Heart left ventricle (tissue), 16 donors: ENCODE measurements around the gene PTPRJ. TPM values are rescaled to one million over a fixed set of nuclear protein-coding genes. Genes with fewer than 3 reads are reported as not detected.
"Not testable (repeated sequence)": the region's sequence is repeated elsewhere in the genome, so short reads cannot be mapped to it uniquely, and the experiment has no call there.

Experiments used
- ATAC-seq, 4 donors: fragments of 200-7000 bp; cut with Tn5 transposase; one replicate each; pipeline ENCODE4 v1.9.1; 2020 to 2022; ENCODE audit warnings: moderate library complexity in 4 of 4, mild to moderate bottlenecking in 3 of 4, moderate number of reproducible peaks in 1 of 4
- DNase-seq, 5 donors: peaks; one replicate each; pipeline ENCODE4 v3.0.0-alpha.2; 2020
- H3K27ac ChIP-seq, 12 donors: fragments of 200-600 bp; sonication (generic) in 4 of 12; one replicate each; pipeline versions ENCODE4 v1.5.0 to v1.8.0; 2016 to 2022; ENCODE audit warnings: mild to moderate bottlenecking in 2 of 12
- H3K27me3 ChIP-seq, 9 donors: fragments of 200-600 bp; sonication (generic) in 2 of 9; one replicate each; pipeline versions ENCODE4 v1.5.1 to v1.8.0; 2016 to 2022; ENCODE audit warnings: mild to moderate bottlenecking in 3 of 9
- H3K36me3 ChIP-seq, 9 donors: fragments of 200-600 bp; sonication (generic) in 2 of 9; one replicate each; pipeline versions ENCODE4 v1.5.0 to v1.8.0; 2018 to 2022; ENCODE audit warnings: mild to moderate bottlenecking in 2 of 9
- H3K4me1 ChIP-seq, 12 donors: fragments of 200-600 bp; sonication (generic) in 4 of 12; one replicate each; pipeline versions ENCODE4 v1.5.0 to v1.8.0; 2016 to 2022; ENCODE audit warnings: mild to moderate bottlenecking in 3 of 12
- H3K4me3 ChIP-seq, 12 donors: fragments of 200-600 bp; sonication (generic) in 4 of 12; one replicate each; pipeline versions ENCODE4 v1.5.0 to v1.8.0; 2017 to 2022; ENCODE audit warnings: mild to moderate bottlenecking in 9 of 12, moderate library complexity in 4 of 12
- H3K9me3 ChIP-seq, 12 donors: fragments of 200-600 bp; sonication (generic) in 4 of 12; one replicate each; pipeline versions ENCODE4 v1.5.0 to v1.8.0; 2016 to 2022; ENCODE audit warnings: mild to moderate bottlenecking in 1 of 12
- POLR2A ChIP-seq, 2 donors: fragments of 450-650 bp; IDR thresholded peaks; one replicate each; pipeline ENCODE4 v1.6.1; 2017; ENCODE audit warnings: antibody characterized with exemption in 2 of 2, mild to moderate bottlenecking in 2 of 2, moderate library complexity in 2 of 2
- WGBS, 4 donors: extraction: QIAGEN DNeasy Blood & Tissue Kit in 2 of 4; methylation state at CpG; one replicate each; pipeline versions ENCODE4 v1.1.5 to v1.1.7; 2013 to 2018; 5-methylcytosine and 5-hydroxymethylcytosine counted together
- intact Hi-C, 10 donors: fragments of 100-400 bp; cut with DNase I; formaldehyde crosslinking; loops; one replicate each; pipeline versions ENCODE4 v1.11.1 to v1.14.2; 2022
- polyA plus RNA-seq, 2 donors: library from polyadenylated mRNA; stranded (reverse); fragments of 200-250 nt; gene quantifications; one replicate each; pipeline ENCODE4 v1.2.3, GENCODE V29; 2013
- total RNA-seq, 9 donors: library from RNA; depleted of rRNA in 2 of 9; stranded (reverse); fragments of >200 nt in 2 of 9; fragmentation: NEBNext Ultra II Directional in 3 of 9; extraction: Animal tissue kit (Norgen Biotek cat#: 25700) in 3 of 9; gene quantifications; one replicate each; pipeline versions ENCODE4 v1.1.0 to v1.2.4, GENCODE V29; 2016 to 2023
- TF ChIP-seq, protein P1 (sequence below), 12 donors: fragments of 200-600 bp; sonication (generic) in 4 of 12; IDR thresholded peaks; one replicate each; pipeline versions ENCODE4 v1.5.0 to v1.8.0; 2018 to 2022; ENCODE audit warnings: antibody characterized with exemption in 12 of 12, mild to moderate bottlenecking in 5 of 12
- donor health status: ischemic (EF 13 %, LVEDD 7.1; RV severe dilation, severe dysfunction).
- donor health status: healthy with polysubstance abuse.
- donor health status: DM: no; HTN: yes; CAD: no.
- donor health status: DM: no; HTN: no; CAD: no.
- donor health status: ischemic (EF 25% LVEDD 6.9; RV normal size, moderate dysfunction).
- donor health status: ischemic (EF 25% LVEDD 5.7; RV mildly dilated, moderate dysfunction).
- donor health status: healthy.
- donor health status: DM: yes; HTN: yes; CAD: no.
- donor health status: ischemic (EF 35%, LVEDD 5.7; RV mildly dilated, moderate dysfunction).
- donor health status: nonischemic (EF 11% LVEDD 7.7; RV severe dilation, severe dysfunction).
- donor health status: DM: yes; HTN: yes; CAD: no.
- donor health status: PGD.
- donor health status: ischemic (EF 29% LVEDD 5.4; RV normal size, mild dysfunction).
- donor health status: nonischemic (EF 23%, LVEDD 6.1; RV moderate dilation, normal function).

The PTPRJ gene
- total and polyA plus RNA-seq, 11 donors, result 1.2 to 39.0 (median 6.3) TPM

GRCh38 chr11:48019217-48019584 is 38.8 kb downstream of the PTPRJ start:
- DNase-seq (no peak), ATAC-seq (no peak)
- intact Hi-C loops, result loop anchor here in 1 of 10 donors (10.0 kb wide), 1 partner anchor 64 kb away; no protein-coding TSS in a partner anchor
- peaks cover 0 to 90% (median 0%) of the 10 kb centered on the region in 12 donors for H3K4me1 ChIP-seq
- H3K4me3 ChIP-seq, result no peak overlapping the region
- TF ChIP-seq POLR2A (IDR thresholded peaks at IDR 0.05), result no peak
- TF ChIP-seq, protein P1, sequence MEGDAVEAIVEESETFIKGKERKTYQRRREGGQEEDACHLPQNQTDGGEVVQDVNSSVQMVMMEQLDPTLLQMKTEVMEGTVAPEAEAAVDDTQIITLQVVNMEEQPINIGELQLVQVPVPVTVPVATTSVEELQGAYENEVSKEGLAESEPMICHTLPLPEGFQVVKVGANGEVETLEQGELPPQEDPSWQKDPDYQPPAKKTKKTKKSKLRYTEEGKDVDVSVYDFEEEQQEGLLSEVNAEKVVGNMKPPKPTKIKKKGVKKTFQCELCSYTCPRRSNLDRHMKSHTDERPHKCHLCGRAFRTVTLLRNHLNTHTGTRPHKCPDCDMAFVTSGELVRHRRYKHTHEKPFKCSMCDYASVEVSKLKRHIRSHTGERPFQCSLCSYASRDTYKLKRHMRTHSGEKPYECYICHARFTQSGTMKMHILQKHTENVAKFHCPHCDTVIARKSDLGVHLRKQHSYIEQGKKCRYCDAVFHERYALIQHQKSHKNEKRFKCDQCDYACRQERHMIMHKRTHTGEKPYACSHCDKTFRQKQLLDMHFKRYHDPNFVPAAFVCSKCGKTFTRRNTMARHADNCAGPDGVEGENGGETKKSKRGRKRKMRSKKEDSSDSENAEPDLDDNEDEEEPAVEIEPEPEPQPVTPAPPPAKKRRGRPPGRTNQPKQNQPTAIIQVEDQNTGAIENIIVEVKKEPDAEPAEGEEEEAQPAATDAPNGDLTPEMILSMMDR (IDR thresholded peaks at IDR 0.05), result no peak
- H3K9me3 ChIP-seq, result no peaks in the 10 kb centered on the region
- no peaks in the 10 kb centered on the region for H3K27me3 ChIP-seq
- WGBS, 4 donors, result 71 to 79% (median 75%) methylated on average over 6 of the region's 6 CpGs
- peak overlapping the region in 1 of 12 donors; percentile 81 for H3K27ac ChIP-seq
- H3K36me3 ChIP-seq, result peaks cover 0 to 5% (median 0%) of the 10 kb centered on the region in 9 donors

DNA sequence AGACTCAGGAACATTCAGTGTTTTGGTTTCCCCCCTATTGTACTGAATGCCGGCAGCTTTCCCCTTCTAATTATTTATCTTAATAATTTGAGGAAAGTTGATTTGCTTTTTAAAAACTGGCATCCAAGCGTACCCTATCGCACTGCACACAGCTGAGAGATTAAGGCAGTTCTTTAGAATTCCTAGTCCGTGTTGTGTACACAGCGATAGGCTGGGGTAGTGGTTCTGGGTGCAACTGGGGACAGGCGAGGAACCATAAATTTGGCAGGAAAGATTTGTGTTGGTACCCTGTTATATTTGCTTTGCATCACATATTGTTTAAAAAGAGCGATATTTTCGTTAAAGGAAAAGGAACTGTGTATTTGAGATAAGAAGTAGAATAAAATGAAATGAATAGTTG is 39.2 kb downstream of the PTPRJ start:
- Histone ChIP-seq H3K27ac (peak overlapping the region in 1 of 12 donors; percentile 81), H3K36me3 (peaks cover 0 to 2% (median 0%) of the 10 kb centered on the region in 9 donors), H3K4me3 (no peak overlapping the region), H3K4me1 (peaks cover 0 to 89% (median 0%) of the 10 kb centered on the region in 12 donors), H3K9me3 (no peaks in the 10 kb centered on the region), H3K27me3 (no peaks in the 10 kb centered on the region)
- intact Hi-C loops, result loop anchor here in 1 of 10 donors (10.0 kb wide), 1 partner anchor 65 kb away; no protein-coding TSS in a partner anchor
- DNase-seq (no peak), ATAC-seq (no peak)
- TF ChIP-seq POLR2A (IDR thresholded peaks at IDR 0.05), result no peak
- TF ChIP-seq, protein P1 (IDR thresholded peaks at IDR 0.05), result no peak
- 86 to 92% (median 89%) methylated on average over 8 of the region's 8 CpGs for WGBS, 4 donors

GRCh38 chr11:48020092-48020755 is 39.9 kb downstream of the PTPRJ start:
- peak in 3 of 4 donors; percentile 33 to 61 (median 56) for ATAC-seq
- 91 to 93% (median 92%) methylated on average over 17 of the region's 17 CpGs for WGBS, 4 donors
- Histone ChIP-seq H3K4me1 (peaks cover 0 to 89% (median 0%) of the 10 kb centered on the region in 12 donors), H3K36me3 (no peaks in the 10 kb centered on the region), H3K9me3 (no peaks in the 10 kb centered on the region), H3K27me3 (no peaks in the 10 kb centered on the region), H3K27ac (peak overlapping the region in 1 of 12 donors; percentile 81), H3K4me3 (no peak overlapping the region)
- intact Hi-C loops, result loop anchor here in 1 of 10 donors (10.0 kb wide), 1 partner anchor 55 kb away; no protein-coding TSS in a partner anchor
- no peak for TF ChIP-seq POLR2A (IDR thresholded peaks at IDR 0.05)
- TF ChIP-seq, protein P1 (IDR thresholded peaks at IDR 0.05), result no peak
- DNase-seq, result no peak

DNA sequence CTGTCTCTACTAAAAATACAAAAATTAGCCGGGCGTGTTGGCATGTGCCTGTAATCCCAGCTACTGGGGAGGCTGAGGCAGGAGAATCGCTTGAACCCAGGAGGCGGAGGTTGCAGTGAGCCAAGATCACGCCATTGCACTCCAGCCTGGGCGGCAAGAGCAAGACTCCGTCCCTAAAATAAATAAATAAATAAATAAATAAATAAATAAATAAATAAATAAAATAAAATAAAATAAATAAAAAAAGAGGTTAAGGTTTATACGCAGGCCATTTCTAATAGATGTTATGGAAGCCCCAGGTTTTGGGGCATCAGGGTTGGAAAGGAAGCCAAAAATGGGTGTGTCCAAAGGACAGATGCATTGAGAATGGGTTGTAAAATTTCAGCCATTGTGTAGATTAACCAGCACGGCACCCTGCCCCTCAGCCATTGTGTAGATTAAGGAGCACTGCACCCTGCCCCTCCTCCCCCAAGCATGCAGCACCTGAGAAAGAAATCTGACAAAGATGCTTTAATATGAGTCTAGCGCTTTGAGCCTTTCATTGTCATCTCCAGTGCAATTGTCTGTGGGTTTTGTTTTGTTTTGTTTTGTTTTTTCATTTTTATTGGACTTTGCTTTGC is 41.0 kb downstream of the PTPRJ start:
- not testable (repeated sequence) for H3K36me3 ChIP-seq, H3K27ac ChIP-seq, H3K4me3 ChIP-seq, DNase-seq, H3K27me3 ChIP-seq, ATAC-seq, H3K9me3 ChIP-seq
- peaks cover 0 to 84% (median 0%) of the 10 kb centered on the region in 12 donors for H3K4me1 ChIP-seq
- intact Hi-C loops, result loop anchor here in 1 of 10 donors (10.0 kb wide), 1 partner anchor 57 kb away; no protein-coding TSS in a partner anchor
- 95 to 97% (median 96%) methylated on average over 10 of the region's 10 CpGs for WGBS, 4 donors
